Mesendoderm (in vitro differentiated cells): ENCODE results near the gene TWF2.
A peak's percentile ranks its signal among the peaks of the same experiment; 100 is the strongest.

Experiments
- DNase-seq: peaks from one replicate; pipeline ENCODE4 v3.0.0; 2013
- H2AK5ac ChIP-seq: 2 replicates; pipeline ENCODE4 v1.6.1; 2013; ENCODE audit warnings: low read length, inconsistent platforms
- H2BK120ac ChIP-seq: 2 replicates; pipeline ENCODE4 v1.6.1; 2013; ENCODE audit warnings: low read depth, mild to moderate bottlenecking, low read length, moderate library complexity, mixed read lengths
- H2BK15ac ChIP-seq: replicated peaks from 2 replicates; pipeline ENCODE4 v1.6.1; 2013; ENCODE audit warnings: low read depth, mild to moderate bottlenecking, moderate library complexity
- H2BK5ac ChIP-seq: 2 replicates; pipeline ENCODE4 v1.6.1; 2013; ENCODE audit warnings: low read length, inconsistent platforms
- H3K18ac ChIP-seq: 2 replicates; pipeline ENCODE4 v1.6.1; 2013; ENCODE audit warnings: mild to moderate bottlenecking, low read length, mixed read lengths
- H3K23ac ChIP-seq: one replicate; pipeline ENCODE4 v1.6.1; 2013; ENCODE audit warnings: low read length
- H3K27ac ChIP-seq: 2 replicates; pipeline ENCODE4 v1.5.1; 2013; ENCODE audit warnings: low read depth, mild to moderate bottlenecking, inconsistent platforms, low read length, moderate library complexity
- H3K27me3 ChIP-seq: 2 replicates; pipeline ENCODE4 v1.6.1; 2013; ENCODE audit warnings: low read length, control low read depth, mild to moderate bottlenecking, inconsistent platforms; ENCODE audit not compliant: insufficient read depth, poor library complexity
- H3K36me3 ChIP-seq: 2 replicates; pipeline ENCODE4 v1.6.1; 2013; ENCODE audit warnings: low read length, inconsistent platforms; ENCODE audit not compliant: control insufficient read depth, insufficient read depth
- H3K4ac ChIP-seq: one replicate; pipeline ENCODE4 v1.6.1; 2013; ENCODE audit warnings: low read depth, mild to moderate bottlenecking, low read length, moderate library complexity
- H3K4me1 ChIP-seq: 2 replicates; pipeline ENCODE4 v1.6.1; 2013; ENCODE audit warnings: low read depth, low read length, inconsistent platforms; ENCODE audit not compliant: control insufficient read depth
- H3K4me2 ChIP-seq: 2 replicates; pipeline ENCODE4 v1.6.1; 2013; ENCODE audit warnings: low read length
- H3K4me3 ChIP-seq: 2 replicates; pipeline ENCODE4 v1.5.1; 2013; ENCODE audit warnings: mild to moderate bottlenecking, low read length
- H3K56ac ChIP-seq: one replicate; pipeline ENCODE4 v1.6.1; 2013; ENCODE audit warnings: low read length
- H3K79me1 ChIP-seq: 2 replicates; pipeline ENCODE4 v1.6.1; 2013; ENCODE audit warnings: low read length, inconsistent platforms
- H3K79me2 ChIP-seq: 2 replicates; pipeline ENCODE4 v1.6.1; 2013; ENCODE audit warnings: mild to moderate bottlenecking, low read length; ENCODE audit not compliant: control insufficient read depth, insufficient read depth
- H3K9ac ChIP-seq: 2 replicates; pipeline ENCODE4 v1.6.1; 2013; ENCODE audit warnings: low read length, inconsistent platforms
- H4K5ac ChIP-seq: one replicate; pipeline ENCODE4 v1.6.1; 2013; ENCODE audit warnings: low read length
- H4K8ac ChIP-seq: one replicate; pipeline ENCODE4 v1.6.1; 2013; ENCODE audit warnings: low read depth, mild to moderate bottlenecking, control low read depth, low read length, moderate library complexity
- WGBS: extraction: QIAGEN DNeasy Blood & Tissue Kit; methylation state at CpG from one replicate; pipeline ENCODE4 v1.1.7; 2013; ENCODE audit warnings: low lambda C conversion rate, missing lambda C conversion rate; ENCODE audit not compliant: insufficient coverage; ENCODE audit errors: extremely low coverage; 5-methylcytosine and 5-hydroxymethylcytosine counted together

Gene TWF2

GRCh38 chr3:52200981-52201679, 37.8 kb downstream of the TWF2 start:
- no peak overlapping the region for H3K4me2 ChIP-seq
- no peak overlapping the region for H3K27ac ChIP-seq
- no peak for DNase-seq
- no peak overlapping the region for H3K9ac ChIP-seq
- no peak overlapping the region for H2BK120ac ChIP-seq
- no CpG with 5 or more reads among the region's 5 CpGs for WGBS
- H3K4ac ChIP-seq = no peak overlapping the region
- no peaks in the 10 kb centered on the region for H3K4me1 ChIP-seq
- no peak overlapping the region for H4K8ac ChIP-seq
- peaks cover 3% of the 10 kb centered on the region for H3K79me2 ChIP-seq
- no peak overlapping the region for H2AK5ac ChIP-seq
- no peak overlapping the region for H3K23ac ChIP-seq
- H3K18ac ChIP-seq = no peak overlapping the region
- H3K27me3 ChIP-seq = no peaks in the 10 kb centered on the region
- H3K36me3 ChIP-seq = peaks cover 14% of the 10 kb centered on the region
- H2BK5ac ChIP-seq = no peak overlapping the region
- no peak overlapping the region for H3K4me3 ChIP-seq
- H4K5ac ChIP-seq = no peak overlapping the region
- H3K56ac ChIP-seq = no peak overlapping the region
- no peak overlapping the region for H2BK15ac ChIP-seq
- H3K79me1 ChIP-seq = peaks cover 7% of the 10 kb centered on the region

- Histone ChIP-seq H3K27ac (no peak overlapping the region), H3K36me3 (peaks cover 5% of the 10 kb centered on the region), H3K9ac (peak overlapping the region; percentile 97), H3K4ac (no peak overlapping the region), H4K8ac (no peak overlapping the region), H2BK15ac (no peak overlapping the region), H3K23ac (no peak overlapping the region), H2AK5ac (no peak overlapping the region), H4K5ac (no peak overlapping the region), H3K27me3 (no peaks in the 10 kb centered on the region), H3K4me3 (peak overlapping the region; percentile 91), H3K18ac (peak overlapping the region; percentile 51), H3K56ac (peak overlapping the region; percentile 98), H3K79me1 (peaks cover 7% of the 10 kb centered on the region), H3K4me1 (no peaks in the 10 kb centered on the region), H2BK120ac (no peak overlapping the region), H3K79me2 (peaks cover 3% of the 10 kb centered on the region), H3K4me2 (peak overlapping the region; percentile 45), H2BK5ac (no peak overlapping the region)
- DNase-seq = no peak
- no CpG with 5 or more reads among the region's 14 CpGs for WGBS
Observed at GRCh38 chr3:52198643-52199608, 40.0 kb downstream of the TWF2 start.

GRCh38 chr3:52197842-52198625, 40.9 kb downstream of the TWF2 start, which contains the start of gene ALAS1:
ALAS1 (plus strand) TSS chr3:52198160; CDS start chr3:52199242, 1,082 bp downstream.
- Histone ChIP-seq H3K27me3 (no peaks in the 10 kb centered on the region), H3K23ac (no peak within 1 kb of the TSS), H3K36me3 (peaks cover 5% of the 10 kb centered on the region), H3K79me2 (peaks cover 3% of the 10 kb centered on the region), H3K4ac (peak within 1 kb of the TSS; percentile 39), H3K4me2 (peak within 1 kb of the TSS; percentile 85), H4K8ac (peak within 1 kb of the TSS; percentile 78), H3K56ac (peak within 1 kb of the TSS; percentile 98), H2BK15ac (no peak within 1 kb of the TSS), H3K18ac (peak within 1 kb of the TSS; percentile 51), H3K27ac (peak within 1 kb of the TSS; percentile 12), H3K79me1 (peaks cover 7% of the 10 kb centered on the region), H2AK5ac (no peak within 1 kb of the TSS), H3K4me1 (no peaks in the 10 kb centered on the region), H2BK120ac (no peak within 1 kb of the TSS), H3K9ac (peak within 1 kb of the TSS; percentile 97), H2BK5ac (peak within 1 kb of the TSS; percentile 83), H3K4me3 (peak within 1 kb of the TSS; percentile 91), H4K5ac (peak within 1 kb of the TSS; percentile 59)
- WGBS = no CpG with 5 or more reads among the region's 71 CpGs
- DNase-seq = peak; percentile 94

GRCh38 chr3:52197499-52197841, 41.5 kb downstream of the TWF2 start:
- Histone ChIP-seq H3K4me1 (no peaks in the 10 kb centered on the region), H3K4me2 (peak overlapping the region; percentile 85), H3K27me3 (no peaks in the 10 kb centered on the region), H3K9ac (peak overlapping the region; percentile 86), H3K23ac (no peak overlapping the region), H4K8ac (peak overlapping the region; percentile 78), H2BK120ac (no peak overlapping the region), H3K79me2 (peaks cover 3% of the 10 kb centered on the region), H3K56ac (peak overlapping the region; percentile 92), H2BK5ac (peak overlapping the region; percentile 83), H4K5ac (peak overlapping the region; percentile 59), H3K79me1 (peaks cover 7% of the 10 kb centered on the region), H2BK15ac (no peak overlapping the region), H3K4ac (peak overlapping the region; percentile 4), H3K27ac (peak overlapping the region; percentile 12), H3K4me3 (no peak overlapping the region), H3K18ac (peak overlapping the region; percentile 6), H2AK5ac (no peak overlapping the region), H3K36me3 (peaks cover 3% of the 10 kb centered on the region)
- no peak for DNase-seq
- WGBS = no CpG with 5 or more reads among the region's 10 CpGs

GRCh38 chr3:52196977-52197376, 42.0 kb downstream of the TWF2 start:
- Histone ChIP-seq H2BK15ac (no peak overlapping the region), H3K79me2 (peaks cover 3% of the 10 kb centered on the region), H3K4me1 (no peaks in the 10 kb centered on the region), H3K9ac (no peak overlapping the region), H3K4me2 (no peak overlapping the region), H2BK5ac (no peak overlapping the region), H3K18ac (no peak overlapping the region), H4K5ac (no peak overlapping the region), H3K4me3 (no peak overlapping the region), H3K27me3 (no peaks in the 10 kb centered on the region), H3K36me3 (peaks cover 1% of the 10 kb centered on the region), H2BK120ac (no peak overlapping the region), H2AK5ac (no peak overlapping the region), H3K23ac (no peak overlapping the region), H3K4ac (no peak overlapping the region), H4K8ac (no peak overlapping the region), H3K56ac (no peak overlapping the region), H3K79me1 (peaks cover 7% of the 10 kb centered on the region), H3K27ac (no peak overlapping the region)
- no peak for DNase-seq
- no CpG with 5 or more reads among the region's 3 CpGs for WGBS
